HCT116 (cell line): ENCODE measurements around the gene SPTBN4. TPM values are rescaled to one million over a fixed set of nuclear protein-coding genes. Genes with fewer than 3 reads are reported as not detected.

Experiments used
- ATAC-seq: fragments of 200-7000 bp; cut with Tn5 transposase; 2 replicates; pipeline ENCODE4 v1.9.1; 2020; ENCODE audit warnings: mild to moderate bottlenecking, moderate library complexity
- BruUV-seq: library from RNA; stranded (reverse); fragments of 400-500 nt; replicated peaks from 2 replicates; lab custom pipeline; 2021; lab: Mats Ljungman, UMichigan
- CTCF ChIA-PET: fragments of 300-600 bp; sonication (Branson Sonifier 250); formaldehyde crosslinking; loops from one replicate; lab custom pipeline; 2021; ENCODE audit warnings: antibody characterized with exemption; lab: Charles Lee
- POLR2A ChIA-PET: fragments of 300-600, 350-600 bp; sonication (Branson Sonifier 250); formaldehyde crosslinking; loops from one replicate; lab custom pipeline; 2021; ENCODE audit warnings: antibody characterized with exemption; lab: Charles Lee
- RAD21 ChIA-PET, 2 experiments: fragments of 300-600 bp; sonication (Branson Sonifier 250); formaldehyde crosslinking; loops; one replicate each; lab custom pipeline; 2023; ENCODE audit warnings: low total read pairs in 2 of 2; ENCODE audit not compliant: uncharacterized antibody in 2 of 2, unreplicated experiment in 2 of 2, low non-redundant PET in 1 of 2; lab: Charles Lee
- DNase-seq: peaks from one replicate; pipeline ENCODE4 v3.0.0-alpha.2; 2010; ENCODE audit warnings: low read depth, low spot score
- H2AFZ ChIP-seq: fragments of 200-600 bp; shearing (Covaris generic), sonication (generic); 2 replicates; pipeline ENCODE4 v1.6.1; 2017; ENCODE audit warnings: low read depth, mixed run types, mixed read lengths, antibody characterized with exemption, low read length; ENCODE audit not compliant: poor library complexity, severe bottlenecking
- H3K27ac ChIP-seq: 2 replicates; pipeline ENCODE4 v1.5.1; 2012; ENCODE audit warnings: low read depth, low read length
- H3K27me3 ChIP-seq: fragments of 200-600 bp; sonication (generic); 2 replicates; pipeline ENCODE4 v1.6.1; 2016; ENCODE audit warnings: mixed run types, low read length, mixed read lengths; ENCODE audit not compliant: insufficient read depth
- H3K36me3 ChIP-seq, 2 experiments: fragments of 200-500 bp in 1 of 2; fragments of 200-600 bp in 1 of 2; sonication (Bioruptor generic) in 1 of 2; sonication (generic) in 1 of 2; 2 replicates each; pipeline versions ENCODE4 v1.5.1 to v1.6.1; 2014 to 2016; ENCODE audit warnings: low read length in 2 of 2, inconsistent platforms in 1 of 2, mixed read lengths in 1 of 2, mixed run types in 1 of 2; ENCODE audit not compliant: insufficient read depth in 2 of 2, control insufficient read depth in 1 of 2
- H3K4me1 ChIP-seq, 2 experiments: fragments of 200-600 bp in 1 of 2; sonication (generic) in 1 of 2; 2 replicates each; pipeline versions ENCODE4 v1.5.1 to v1.6.1; 2012 to 2017; ENCODE audit warnings: low read length in 2 of 2, inconsistent platforms in 1 of 2, mild to moderate bottlenecking in 1 of 2, mixed read lengths in 1 of 2, mixed run types in 1 of 2, moderate library complexity in 1 of 2; ENCODE audit not compliant: insufficient read depth in 2 of 2, control insufficient read depth in 1 of 2
- H3K4me2 ChIP-seq: fragments of 200-600 bp; sonication (generic); 2 replicates; pipeline ENCODE4 v1.6.1; 2017; ENCODE audit warnings: mixed run types, low read length, mixed read lengths
- H3K4me3 ChIP-seq, 2 experiments: fragments of 200-600 bp in 1 of 2; sonication (generic) in 1 of 2; replicated peaks in 1 of 2; 2 replicates each; pipeline ENCODE4 v1.5.1; 2011 to 2016; ENCODE audit warnings: low read length in 2 of 2, control low read depth in 1 of 2, low read depth in 1 of 2, mild to moderate bottlenecking in 1 of 2, mixed read lengths in 1 of 2, mixed run types in 1 of 2
- H3K79me2 ChIP-seq: fragments of 200-600 bp; sonication (generic); 2 replicates; pipeline ENCODE4 v1.6.1; 2017; ENCODE audit warnings: mild to moderate bottlenecking, mixed run types, low read length, moderate library complexity, mixed read lengths; ENCODE audit not compliant: insufficient read depth
- H3K9ac ChIP-seq: fragments of 200-600 bp; sonication (generic); 2 replicates; pipeline ENCODE4 v1.6.1; 2016; ENCODE audit warnings: low read length, mixed read lengths
- H3K9me2 ChIP-seq: fragments of 200-600 bp; sonication (generic), shearing (Covaris generic); 2 replicates; pipeline ENCODE4 v1.6.1; 2017; ENCODE audit warnings: mixed run types, mild to moderate bottlenecking, moderate library complexity; ENCODE audit not compliant: insufficient read depth
- H3K9me3 ChIP-seq, 2 experiments: fragments of 200-500 bp in 1 of 2; fragments of 200-600 bp in 1 of 2; sonication (Bioruptor generic) in 1 of 2; sonication (generic) in 1 of 2; 2 replicates each; pipeline ENCODE4 v1.6.1; 2014 to 2017; ENCODE audit warnings: low read length in 2 of 2, mixed read lengths in 2 of 2, inconsistent platforms in 1 of 2, low read depth in 1 of 2, mild to moderate bottlenecking in 1 of 2, mixed run types in 1 of 2, moderate library complexity in 1 of 2; ENCODE audit not compliant: control insufficient read depth in 1 of 2, insufficient read depth in 1 of 2
- H4K20me1 ChIP-seq: fragments of 200-600 bp; sonication (generic), shearing (Covaris generic); 2 replicates; pipeline ENCODE4 v1.6.1; 2017; ENCODE audit warnings: mixed run types, mild to moderate bottlenecking, moderate library complexity; ENCODE audit not compliant: insufficient read depth
- CBX3 ChIP-seq: IDR thresholded peaks from 2 replicates; pipeline ENCODE4 v1.6.1; 2012; ENCODE audit warnings: low read depth
- CEBPB ChIP-seq: IDR thresholded peaks from 2 replicates; pipeline ENCODE4 v1.6.1; 2012; ENCODE audit warnings: low read depth
- EGR1 ChIP-seq: IDR thresholded peaks from 2 replicates; pipeline ENCODE4 v1.6.1; 2012; ENCODE audit warnings: low read depth
- ELF1 ChIP-seq: IDR thresholded peaks from 2 replicates; pipeline ENCODE4 v1.6.1; 2012; ENCODE audit warnings: low read depth, borderline replicate concordance
- EZH2 ChIP-seq: fragments of 200-600 bp; sonication (generic); IDR thresholded peaks from 2 replicates; pipeline ENCODE4 v1.6.1; 2017; ENCODE audit warnings: antibody characterized with exemption, mixed run types
- FOSL1 ChIP-seq: IDR thresholded peaks from 2 replicates; pipeline ENCODE4 v1.6.1; 2012; ENCODE audit warnings: low read depth
- JUND ChIP-seq: IDR thresholded peaks from 2 replicates; pipeline ENCODE4 v1.6.1; 2012
- MAX ChIP-seq: IDR thresholded peaks from 2 replicates; pipeline ENCODE4 v1.6.1; 2012
- POLR2AphosphoS5 ChIP-seq: IDR thresholded peaks from 2 replicates; pipeline ENCODE4 v1.6.1; 2011; ENCODE audit warnings: mild to moderate bottlenecking, low read depth, low read length, moderate library complexity
- SIN3A ChIP-seq: IDR thresholded peaks from 2 replicates; pipeline ENCODE4 v1.6.1; 2012; ENCODE audit warnings: low read depth
- SP1 ChIP-seq: IDR thresholded peaks from 2 replicates; pipeline ENCODE4 v1.6.1; 2012; ENCODE audit warnings: low read depth
- SRF ChIP-seq: IDR thresholded peaks from 2 replicates; pipeline ENCODE4 v1.6.1; 2012; ENCODE audit warnings: low read depth
- TCF7L2 ChIP-seq: IDR thresholded peaks from 2 replicates; pipeline ENCODE4 v1.7.0; 2011; ENCODE audit warnings: borderline replicate concordance, inconsistent platforms; ENCODE audit not compliant: insufficient read depth, insufficient read length; ENCODE audit errors: extremely low read depth
- YY1 ChIP-seq: IDR thresholded peaks from 2 replicates; pipeline ENCODE4 v1.6.1; 2011; ENCODE audit warnings: low read length, low read depth, moderate library complexity, mild to moderate bottlenecking; ENCODE audit not compliant: insufficient replicate concordance; ENCODE audit errors: extremely low read depth
- ZBTB33 ChIP-seq: IDR thresholded peaks from 2 replicates; pipeline ENCODE4 v1.6.1; 2011; ENCODE audit warnings: mild to moderate bottlenecking, low read length, moderate library complexity; ENCODE audit not compliant: insufficient replicate concordance; ENCODE audit errors: extremely low read depth
- ZNF274 ChIP-seq: fragments of 200-500 bp; sonication (Bioruptor generic); IDR thresholded peaks from 2 replicates; pipeline ENCODE4 v1.6.1; 2014; ENCODE audit warnings: mild to moderate bottlenecking, low read depth, low read length, inconsistent platforms
- intact Hi-C: fragments of 100-400 bp; cut with micrococcal nuclease; formaldehyde crosslinking; loops from 2 replicates; pipeline ENCODE4 v1.10.0; 2022
- total RNA-seq: library from RNA; stranded (reverse); gene quantifications from one replicate; pipeline ENCODE4 v1.2.1, GENCODE V29; 2021; ENCODE audit not compliant: unreplicated experiment
- TF ChIP-seq, protein P1 (sequence below), 3 experiments: fragments of 200-600 bp in 1 of 3; sonication (generic) in 1 of 3; IDR thresholded peaks in 2 of 3; conservative IDR thresholded peaks in 1 of 3; 2 replicates each; pipeline ENCODE4 v1.5.1; 2012 to 2017; ENCODE audit warnings: low read depth in 2 of 3, low read length in 2 of 3, antibody characterized with exemption in 1 of 3, borderline replicate concordance in 1 of 3, control low read depth in 1 of 3, mild to moderate bottlenecking in 1 of 3, mixed read lengths in 1 of 3, mixed run types in 1 of 3, moderate library complexity in 1 of 3; ENCODE audit not compliant: insufficient read depth in 1 of 3
- TF ChIP-seq, protein P2 (sequence below): IDR thresholded peaks from 2 replicates; pipeline ENCODE4 v1.6.1; 2012; ENCODE audit warnings: low read depth
- TF ChIP-seq, protein P3 (sequence below): IDR thresholded peaks from 2 replicates; pipeline ENCODE4 v1.6.1; 2012

The SPTBN4 gene
- total RNA-seq, 1 experiment from 2014 or later, result 4.6 TPM

GRCh38 chr19:40589591-40590429 is 123.0 kb downstream of the SPTBN4 start:
- no peak for ATAC-seq
- TF ChIP-seq JUND (no peak), SIN3A (no peak), ZBTB33 (no peak), EGR1 (no peak), ELF1 (no peak), MAX (no peak), POLR2AphosphoS5 (no peak), ZNF274 (no peak), SP1 (no peak), YY1 (no peak), TCF7L2 (no peak), EZH2 (no peak), SRF (no peak), CEBPB (no peak), CBX3 (no peak), FOSL1 (no peak)
- TF ChIP-seq, protein P1, sequence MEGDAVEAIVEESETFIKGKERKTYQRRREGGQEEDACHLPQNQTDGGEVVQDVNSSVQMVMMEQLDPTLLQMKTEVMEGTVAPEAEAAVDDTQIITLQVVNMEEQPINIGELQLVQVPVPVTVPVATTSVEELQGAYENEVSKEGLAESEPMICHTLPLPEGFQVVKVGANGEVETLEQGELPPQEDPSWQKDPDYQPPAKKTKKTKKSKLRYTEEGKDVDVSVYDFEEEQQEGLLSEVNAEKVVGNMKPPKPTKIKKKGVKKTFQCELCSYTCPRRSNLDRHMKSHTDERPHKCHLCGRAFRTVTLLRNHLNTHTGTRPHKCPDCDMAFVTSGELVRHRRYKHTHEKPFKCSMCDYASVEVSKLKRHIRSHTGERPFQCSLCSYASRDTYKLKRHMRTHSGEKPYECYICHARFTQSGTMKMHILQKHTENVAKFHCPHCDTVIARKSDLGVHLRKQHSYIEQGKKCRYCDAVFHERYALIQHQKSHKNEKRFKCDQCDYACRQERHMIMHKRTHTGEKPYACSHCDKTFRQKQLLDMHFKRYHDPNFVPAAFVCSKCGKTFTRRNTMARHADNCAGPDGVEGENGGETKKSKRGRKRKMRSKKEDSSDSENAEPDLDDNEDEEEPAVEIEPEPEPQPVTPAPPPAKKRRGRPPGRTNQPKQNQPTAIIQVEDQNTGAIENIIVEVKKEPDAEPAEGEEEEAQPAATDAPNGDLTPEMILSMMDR (IDR thresholded peaks at IDR 0.05 in 2 of 3, conservative IDR thresholded peaks at IDR 0.05 in 1 of 3; ENCODE audit: borderline replicate concordance in 1 of 3, insufficient read depth in 1 of 3, low read depth in 2 of 3, low read length in 2 of 3), result no peak
- TF ChIP-seq, protein P2, sequence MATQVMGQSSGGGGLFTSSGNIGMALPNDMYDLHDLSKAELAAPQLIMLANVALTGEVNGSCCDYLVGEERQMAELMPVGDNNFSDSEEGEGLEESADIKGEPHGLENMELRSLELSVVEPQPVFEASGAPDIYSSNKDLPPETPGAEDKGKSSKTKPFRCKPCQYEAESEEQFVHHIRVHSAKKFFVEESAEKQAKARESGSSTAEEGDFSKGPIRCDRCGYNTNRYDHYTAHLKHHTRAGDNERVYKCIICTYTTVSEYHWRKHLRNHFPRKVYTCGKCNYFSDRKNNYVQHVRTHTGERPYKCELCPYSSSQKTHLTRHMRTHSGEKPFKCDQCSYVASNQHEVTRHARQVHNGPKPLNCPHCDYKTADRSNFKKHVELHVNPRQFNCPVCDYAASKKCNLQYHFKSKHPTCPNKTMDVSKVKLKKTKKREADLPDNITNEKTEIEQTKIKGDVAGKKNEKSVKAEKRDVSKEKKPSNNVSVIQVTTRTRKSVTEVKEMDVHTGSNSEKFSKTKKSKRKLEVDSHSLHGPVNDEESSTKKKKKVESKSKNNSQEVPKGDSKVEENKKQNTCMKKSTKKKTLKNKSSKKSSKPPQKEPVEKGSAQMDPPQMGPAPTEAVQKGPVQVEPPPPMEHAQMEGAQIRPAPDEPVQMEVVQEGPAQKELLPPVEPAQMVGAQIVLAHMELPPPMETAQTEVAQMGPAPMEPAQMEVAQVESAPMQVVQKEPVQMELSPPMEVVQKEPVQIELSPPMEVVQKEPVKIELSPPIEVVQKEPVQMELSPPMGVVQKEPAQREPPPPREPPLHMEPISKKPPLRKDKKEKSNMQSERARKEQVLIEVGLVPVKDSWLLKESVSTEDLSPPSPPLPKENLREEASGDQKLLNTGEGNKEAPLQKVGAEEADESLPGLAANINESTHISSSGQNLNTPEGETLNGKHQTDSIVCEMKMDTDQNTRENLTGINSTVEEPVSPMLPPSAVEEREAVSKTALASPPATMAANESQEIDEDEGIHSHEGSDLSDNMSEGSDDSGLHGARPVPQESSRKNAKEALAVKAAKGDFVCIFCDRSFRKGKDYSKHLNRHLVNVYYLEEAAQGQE, result no peak
- TF ChIP-seq, protein P3, sequence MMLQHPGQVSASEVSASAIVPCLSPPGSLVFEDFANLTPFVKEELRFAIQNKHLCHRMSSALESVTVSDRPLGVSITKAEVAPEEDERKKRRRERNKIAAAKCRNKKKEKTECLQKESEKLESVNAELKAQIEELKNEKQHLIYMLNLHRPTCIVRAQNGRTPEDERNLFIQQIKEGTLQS, result no peak

More at GRCh38 chr19:40589591-40590429, 123.0 kb downstream of the SPTBN4 start:
- DNase-seq, result no peak
- H3K9me2 ChIP-seq, result no peaks in the 10 kb centered on the region
- no peak overlapping the region for H2AFZ ChIP-seq
- ChIA-PET RAD21 (no interaction called here), CTCF (no interaction called here), POLR2A (no interaction called here)
- peaks cover 19 to 35% of the 10 kb centered on the region in 2 experiments for H3K4me1 ChIP-seq
- no peaks in the 10 kb centered on the region for H3K27me3 ChIP-seq
- no peaks in the 10 kb centered on the region for H3K79me2 ChIP-seq
- intact Hi-C loops, result no loop called here
- BruUV-seq, result no TSS peak
- no peaks in the 10 kb centered on the region for H3K9me3 ChIP-seq
- no peak overlapping the region for H3K4me2 ChIP-seq
- no peak overlapping the region for H3K27ac ChIP-seq
- H3K9ac ChIP-seq, result no peak overlapping the region
- H3K4me3 ChIP-seq, result no peak overlapping the region
- H4K20me1 ChIP-seq, result no peaks in the 10 kb centered on the region
- peaks cover 6 to 8% of the 10 kb centered on the region in 2 experiments; a peak in 2 of 4 replicates for H3K36me3 ChIP-seq
